ENCODE measurements around the gene SIPA1. TPM values are rescaled to one million over a fixed set of nuclear protein-coding genes. Genes with fewer than 3 reads are reported as not detected.

The SIPA1 gene
- total RNA-seq, 1 experiment from 2014 or later = 2.9 TPM

Other genes with a start within 250 kb of the SIPA1 start
- 6.2 and 12.8 TPM in 2 replicates for gene NEAT1, start 215.3 kb upstream of the SIPA1 start, total RNA-seq (2014; rRNA removed; shearing (Covaris generic))
- gene MALAT1, start 139.1 kb upstream of the SIPA1 start, total RNA-seq (2014; rRNA removed; shearing (Covaris generic)) = 496 and 686 TPM in 2 replicates
- gene SCYL1, start 113.0 kb upstream of the SIPA1 start, total RNA-seq (2014; rRNA removed; shearing (Covaris generic)) = 39.1 and 41.8 TPM in 2 replicates
- gene LTBP3, start 79.7 kb upstream of the SIPA1 start, total RNA-seq (2014; rRNA removed; shearing (Covaris generic)) = 13.2 and 17.2 TPM in 2 replicates
- gene ZNRD2, start 67.6 kb upstream of the SIPA1 start, total RNA-seq (2014; rRNA removed; shearing (Covaris generic)) = 30.6 and 32.6 TPM in 2 replicates
- gene FAM89B, start 65.6 kb upstream of the SIPA1 start, total RNA-seq (2014; rRNA removed; shearing (Covaris generic)) = 18.3 and 21.5 TPM in 2 replicates
- gene EHBP1L1, start 62.0 kb upstream of the SIPA1 start, total RNA-seq (2014; rRNA removed; shearing (Covaris generic)) = 16.8 and 18.5 TPM in 2 replicates
- gene KCNK7, start 42.3 kb upstream of the SIPA1 start, total RNA-seq (2014; rRNA removed; shearing (Covaris generic)) = 0.28 TPM in 1 of 2 replicates, not detected in the other
- 20.5 and 24.3 TPM in 2 replicates for gene MAP3K11, start 23.9 kb upstream of the SIPA1 start, total RNA-seq (2014; rRNA removed; shearing (Covaris generic))
- gene PCNX3, start 22.3 kb upstream of the SIPA1 start, total RNA-seq (2014; rRNA removed; shearing (Covaris generic)) = 24.3 and 27.1 TPM in 2 replicates
- 37.3 and 38.3 TPM in 2 replicates for gene RELA, start 24.8 kb downstream of the SIPA1 start, total RNA-seq (2014; rRNA removed; shearing (Covaris generic))
- gene KAT5, start 74.2 kb downstream of the SIPA1 start, total RNA-seq (2014; rRNA removed; shearing (Covaris generic)) = 30.7 and 34.0 TPM in 2 replicates
- gene RNASEH2C, start 82.7 kb downstream of the SIPA1 start, total RNA-seq (2014; rRNA removed; shearing (Covaris generic)) = 49.3 and 50.9 TPM in 2 replicates
- gene AP5B1, start 142.9 kb downstream of the SIPA1 start, total RNA-seq (2014; rRNA removed; shearing (Covaris generic)) = 1.8 and 2.0 TPM in 2 replicates
- gene OVOL1, start 149.0 kb downstream of the SIPA1 start, total RNA-seq (2014; rRNA removed; shearing (Covaris generic)) = not detected in 2 replicates
- 0.04 TPM in 1 of 2 replicates, not detected in the other for gene SNX32, start 195.9 kb downstream of the SIPA1 start, total RNA-seq (2014; rRNA removed; shearing (Covaris generic))
- 743 and 763 TPM in 2 replicates for gene CFL1, start 220.1 kb downstream of the SIPA1 start, total RNA-seq (2014; rRNA removed; shearing (Covaris generic))
- 31.1 and 35.1 TPM in 2 replicates for gene MUS81, start 222.3 kb downstream of the SIPA1 start, total RNA-seq (2014; rRNA removed; shearing (Covaris generic))
- 21.5 and 23.9 TPM in 2 replicates for gene EFEMP2, start 234.7 kb downstream of the SIPA1 start, total RNA-seq (2014; rRNA removed; shearing (Covaris generic))
- gene CTSW, start 241.7 kb downstream of the SIPA1 start, total RNA-seq (2014; rRNA removed; shearing (Covaris generic)) = not detected in 2 replicates